Neutrophil (primary cell): ENCODE measurements around the gene EZR.

Experiments used
- H3K27ac ChIP-seq: fragments of 200-600 bp; sonication (generic); 2 replicates; pipeline ENCODE4 v1.5.1; 2016; ENCODE audit warnings: mild to moderate bottlenecking, moderate library complexity
- H3K27me3 ChIP-seq: fragments of 200-600 bp; sonication (generic); 2 replicates; pipeline ENCODE4 v1.6.0; 2016; ENCODE audit warnings: mild to moderate bottlenecking
- H3K36me3 ChIP-seq: fragments of 200-600 bp; sonication (generic); 2 replicates; pipeline ENCODE4 v1.5.1; 2017
- H3K4me1 ChIP-seq, 2 experiments: fragments of 200-600 bp in 1 of 2; sonication (generic) in 1 of 2; 1 replicate in 1 of 2; 2 replicates in 1 of 2; pipeline versions ENCODE4 v1.5.1 to v1.6.1; 2013 to 2016; ENCODE audit warnings: low read depth in 1 of 2, low read length in 1 of 2, mild to moderate bottlenecking in 1 of 2, moderate library complexity in 1 of 2; ENCODE audit not compliant: control insufficient read depth in 1 of 2, insufficient read depth in 1 of 2
- H3K4me3 ChIP-seq, 2 experiments: fragments of 200-600 bp in 1 of 2; sonication (generic) in 1 of 2; 1 replicate in 1 of 2; 2 replicates in 1 of 2; pipeline ENCODE4 v1.5.1; 2013 to 2016; ENCODE audit warnings: low read depth in 1 of 2, low read length in 1 of 2, mild to moderate bottlenecking in 1 of 2, moderate library complexity in 1 of 2
- H3K9me3 ChIP-seq: fragments of 200-600 bp; sonication (generic); 2 replicates; pipeline ENCODE4 v1.5.1; 2016
- TF ChIP-seq, protein P1 (sequence below): fragments of 200-600 bp; sonication (generic); IDR thresholded peaks from 2 replicates; pipeline ENCODE4 v1.5.1; 2016; ENCODE audit warnings: antibody characterized with exemption

EZR gene

GRCh38 chr6:158782432-158783166, 36.6 kb downstream of the EZR start:
- H3K27ac ChIP-seq: no peak overlapping the region

DNA sequence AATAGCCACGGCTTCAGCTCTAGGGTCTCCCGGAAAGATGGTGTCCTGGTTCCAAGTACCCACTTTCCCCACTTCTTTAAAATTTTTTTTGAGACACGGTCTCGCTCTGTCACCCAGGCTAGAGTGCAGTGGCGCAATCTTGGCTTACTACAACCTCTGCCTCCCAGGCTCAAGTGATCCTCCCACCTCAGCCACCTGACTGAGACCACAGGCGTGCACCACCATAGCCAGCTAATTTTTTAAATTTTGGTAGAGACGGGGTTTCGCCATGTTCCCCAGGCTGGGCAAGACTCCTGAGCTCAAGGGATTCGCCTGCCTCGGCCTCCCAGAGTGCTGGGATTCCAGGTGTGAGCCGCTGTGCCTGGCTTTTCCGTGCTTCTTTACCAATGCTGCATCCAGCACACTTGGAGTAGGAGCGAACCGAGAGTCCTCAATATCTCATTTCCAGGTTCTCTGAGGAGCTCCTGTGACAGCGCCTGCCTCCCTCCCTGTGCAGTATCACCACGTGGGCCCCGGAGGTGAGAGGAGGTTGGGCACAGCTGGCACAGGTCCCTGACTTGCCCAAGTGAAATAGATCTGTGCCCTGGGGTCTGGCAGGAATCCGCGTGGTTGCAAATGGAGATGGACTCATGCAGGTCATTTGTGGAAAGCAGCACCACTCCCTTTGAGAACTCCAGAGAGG, 37.3 kb downstream of the EZR start:
- Histone ChIP-seq H3K27me3 (no peaks in the 10 kb centered on the region), H3K36me3 (peaks cover 96% of the 10 kb centered on the region), H3K9me3 (no peaks in the 10 kb centered on the region), H3K27ac (no peak overlapping the region), H3K4me1 (no peaks in the 10 kb centered on the region), H3K4me3 (no peak overlapping the region)
- TF ChIP-seq, protein P1, sequence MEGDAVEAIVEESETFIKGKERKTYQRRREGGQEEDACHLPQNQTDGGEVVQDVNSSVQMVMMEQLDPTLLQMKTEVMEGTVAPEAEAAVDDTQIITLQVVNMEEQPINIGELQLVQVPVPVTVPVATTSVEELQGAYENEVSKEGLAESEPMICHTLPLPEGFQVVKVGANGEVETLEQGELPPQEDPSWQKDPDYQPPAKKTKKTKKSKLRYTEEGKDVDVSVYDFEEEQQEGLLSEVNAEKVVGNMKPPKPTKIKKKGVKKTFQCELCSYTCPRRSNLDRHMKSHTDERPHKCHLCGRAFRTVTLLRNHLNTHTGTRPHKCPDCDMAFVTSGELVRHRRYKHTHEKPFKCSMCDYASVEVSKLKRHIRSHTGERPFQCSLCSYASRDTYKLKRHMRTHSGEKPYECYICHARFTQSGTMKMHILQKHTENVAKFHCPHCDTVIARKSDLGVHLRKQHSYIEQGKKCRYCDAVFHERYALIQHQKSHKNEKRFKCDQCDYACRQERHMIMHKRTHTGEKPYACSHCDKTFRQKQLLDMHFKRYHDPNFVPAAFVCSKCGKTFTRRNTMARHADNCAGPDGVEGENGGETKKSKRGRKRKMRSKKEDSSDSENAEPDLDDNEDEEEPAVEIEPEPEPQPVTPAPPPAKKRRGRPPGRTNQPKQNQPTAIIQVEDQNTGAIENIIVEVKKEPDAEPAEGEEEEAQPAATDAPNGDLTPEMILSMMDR: no peak

More at GRCh38 chr6:158782432-158783166, 36.6 kb downstream of the EZR start:
- H3K36me3 ChIP-seq: peaks cover 96% of the 10 kb centered on the region
- TF ChIP-seq, protein P1: no peak
- H3K4me3 ChIP-seq: no peak overlapping the region
- no peaks in the 10 kb centered on the region for H3K4me1 ChIP-seq
- H3K27me3 ChIP-seq: no peaks in the 10 kb centered on the region
- H3K9me3 ChIP-seq: no peaks in the 10 kb centered on the region

GRCh38 chr6:158780988-158781691, 38.0 kb downstream of the EZR start:
- Histone ChIP-seq H3K4me3 (no peak overlapping the region), H3K4me1 (no peaks in the 10 kb centered on the region), H3K9me3 (no peaks in the 10 kb centered on the region), H3K27me3 (no peaks in the 10 kb centered on the region), H3K27ac (no peak overlapping the region), H3K36me3 (peaks cover 96% of the 10 kb centered on the region)
- TF ChIP-seq, protein P1: no peak

DNA sequence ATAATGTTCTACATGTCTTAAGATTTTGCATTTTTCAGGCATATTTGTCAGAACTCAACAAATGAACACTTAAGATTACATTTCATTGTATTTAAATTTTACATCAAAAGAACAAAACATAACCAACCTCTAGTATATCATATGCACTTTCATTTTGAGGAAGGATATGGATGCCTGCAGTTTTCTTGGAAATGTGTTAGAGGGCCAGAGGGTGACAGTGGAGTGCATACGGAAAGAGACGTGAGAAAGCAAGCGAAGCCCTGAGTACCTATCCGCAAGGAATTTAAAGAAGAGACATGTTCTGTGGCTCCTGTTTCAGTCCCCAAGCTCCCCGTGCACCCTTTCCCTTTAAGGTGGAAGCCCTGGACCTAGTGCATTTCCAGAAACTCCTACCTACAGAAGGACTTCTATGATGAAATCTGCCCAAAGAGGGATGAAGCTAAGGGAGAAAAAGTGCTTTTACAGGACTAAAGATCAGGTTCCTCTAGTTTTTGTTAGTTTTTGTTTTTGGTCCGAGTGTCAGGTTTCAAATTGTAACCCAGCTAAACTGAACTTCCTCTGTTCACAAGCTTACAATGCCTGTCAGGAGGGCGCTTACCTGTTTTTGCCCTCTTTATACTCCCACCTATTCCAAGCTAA, 38.8 kb downstream of the EZR start:
- no peak overlapping the region for H3K27ac ChIP-seq
- H3K4me3 ChIP-seq: no peak overlapping the region
- TF ChIP-seq, protein P1: no peak
- no peaks in the 10 kb centered on the region for H3K4me1 ChIP-seq
- no peaks in the 10 kb centered on the region for H3K27me3 ChIP-seq
- no peaks in the 10 kb centered on the region for H3K9me3 ChIP-seq
- peaks cover 96% of the 10 kb centered on the region for H3K36me3 ChIP-seq

DNA sequence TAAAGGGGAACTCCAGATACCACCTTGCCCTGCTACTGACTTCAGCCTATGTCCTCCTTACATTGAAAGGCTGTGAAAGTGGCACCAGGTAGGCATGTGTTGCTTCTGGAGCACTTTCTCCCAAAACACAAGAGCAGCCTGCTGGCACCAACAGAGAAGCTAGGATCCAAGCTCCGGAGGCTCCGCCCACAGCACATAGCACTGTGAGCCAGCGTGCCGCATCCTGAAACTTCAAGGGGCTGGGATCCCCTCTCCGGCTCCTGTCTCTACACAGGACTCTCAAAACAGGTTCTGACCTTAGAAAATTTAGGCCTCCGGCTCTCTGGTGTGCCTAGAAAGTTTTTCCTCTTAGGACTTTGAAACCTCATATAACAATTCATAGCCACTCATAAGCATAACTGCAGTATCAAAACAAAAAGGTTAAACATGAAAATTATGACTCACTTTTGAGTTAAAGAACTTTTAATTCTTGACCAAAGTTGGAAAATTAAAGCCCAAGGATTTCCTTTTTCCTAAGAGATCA, 41.1 kb downstream of the EZR start:
- no peaks in the 10 kb centered on the region for H3K9me3 ChIP-seq
- TF ChIP-seq, protein P1: no peak
- no peak overlapping the region for H3K4me3 ChIP-seq

More for the DNA sequence above, 41.1 kb downstream of the EZR start:
- peaks cover 95% of the 10 kb centered on the region for H3K36me3 ChIP-seq
- H3K27me3 ChIP-seq: no peaks in the 10 kb centered on the region
- no peaks in the 10 kb centered on the region for H3K4me1 ChIP-seq
- H3K27ac ChIP-seq: no peak overlapping the region
